ENCODE data around the gene C3orf49. TPM values are rescaled to one million over a fixed set of nuclear protein-coding genes. Genes with fewer than 3 reads are reported as not detected.

C3orf49 gene
- total RNA-seq, 1 experiment from 2014 or later: not detected

DNA sequence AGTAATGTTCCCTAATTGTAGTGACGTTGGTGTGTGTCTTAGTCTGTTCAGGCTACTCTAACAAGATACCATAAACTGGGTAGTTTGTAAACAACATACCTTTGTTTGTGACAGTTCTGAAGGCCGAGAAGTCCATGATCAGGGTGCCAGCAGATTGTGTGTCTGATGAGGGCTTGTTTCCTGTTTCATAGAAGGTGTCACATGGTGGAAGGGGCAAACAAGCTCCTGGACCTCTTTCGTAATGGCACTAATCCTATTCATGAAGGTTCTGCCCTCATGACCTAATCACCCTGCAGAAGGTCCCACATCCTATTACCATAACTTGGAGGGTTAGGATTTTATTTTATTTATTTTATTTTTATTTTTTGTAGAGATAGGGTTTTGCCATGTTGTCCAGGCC lies 55.7 kb downstream of the C3orf49 start:
- no TSS peak for BruUV-seq (replicated peaks)
- ChIA-PET POLR2A (no interaction called here), RAD21 (ENCODE audit: low non-redundant PET in 1 of 2, low total read pairs in 2 of 2, uncharacterized antibody in 2 of 2, unreplicated experiment in 2 of 2) (no interaction called here), CTCF (no interaction called here)
- Histone ChIP-seq H3K36me3 (ENCODE audit: control insufficient read depth in 1 of 2, insufficient read depth in 2 of 2, low read length in 2 of 2) (no peaks in the 10 kb centered on the region), H3K27me3 (ENCODE audit: insufficient read depth, low read length) (no peaks in the 10 kb centered on the region), H3K4me3 (replicated peaks in 1 of 2; ENCODE audit: low read depth in 1 of 2, low read length in 2 of 2) (no peak overlapping the region), H3K9ac (ENCODE audit: low read length) (no peak overlapping the region), H3K9me3 (ENCODE audit: control insufficient read depth in 1 of 2, insufficient read depth in 1 of 2, low read depth in 1 of 2, low read length in 2 of 2) (no peaks in the 10 kb centered on the region), H3K4me2 (ENCODE audit: low read length) (no peak overlapping the region), H3K9me2 (ENCODE audit: insufficient read depth) (no peaks in the 10 kb centered on the region), H4K20me1 (ENCODE audit: insufficient read depth) (peaks cover 5% of the 10 kb centered on the region; the same call in 1 of the 2 replicates), H2AFZ (ENCODE audit: low read depth, low read length, poor library complexity, severe bottlenecking) (no peak overlapping the region), H3K79me2 (ENCODE audit: insufficient read depth, low read length) (peaks cover 65% of the 10 kb centered on the region), H3K4me1 (ENCODE audit: control insufficient read depth in 1 of 2, insufficient read depth in 2 of 2, low read length in 2 of 2) (peaks cover 13 to 15% of the 10 kb centered on the region in 2 experiments), H3K27ac (ENCODE audit: low read depth, low read length) (no peak overlapping the region)
- no peak for TF ChIP-seq SIN3A (IDR thresholded peaks at IDR 0.05; ENCODE audit: low read depth)
- no peak for TF ChIP-seq EGR1 (IDR thresholded peaks at IDR 0.05; ENCODE audit: low read depth)
- no peak for TF ChIP-seq ZFX (IDR thresholded peaks at IDR 0.05)
- TF ChIP-seq, protein P1, sequence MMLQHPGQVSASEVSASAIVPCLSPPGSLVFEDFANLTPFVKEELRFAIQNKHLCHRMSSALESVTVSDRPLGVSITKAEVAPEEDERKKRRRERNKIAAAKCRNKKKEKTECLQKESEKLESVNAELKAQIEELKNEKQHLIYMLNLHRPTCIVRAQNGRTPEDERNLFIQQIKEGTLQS (IDR thresholded peaks at IDR 0.05): no peak
- TF ChIP-seq SRF (IDR thresholded peaks at IDR 0.05; ENCODE audit: low read depth): no peak
- TF ChIP-seq POLR2A (IDR thresholded peaks at IDR 0.05; ENCODE audit: borderline replicate concordance, extremely low read depth, insufficient read depth, insufficient read length): no peak
- no peak for TF ChIP-seq JUND (IDR thresholded peaks at IDR 0.05)
- no peak for TF ChIP-seq SP1 (IDR thresholded peaks at IDR 0.05; ENCODE audit: low read depth)
- no peak for TF ChIP-seq YY1 (IDR thresholded peaks at IDR 0.05; ENCODE audit: extremely low read depth, insufficient replicate concordance, low read depth, low read length)
- no peak for TF ChIP-seq CTCF (IDR thresholded peaks at IDR 0.05 in 2 of 3, conservative IDR thresholded peaks at IDR 0.05 in 1 of 3; ENCODE audit: borderline replicate concordance in 1 of 3, insufficient read depth in 1 of 3, low read depth in 2 of 3, low read length in 2 of 3)
- TF ChIP-seq CEBPB (IDR thresholded peaks at IDR 0.05; ENCODE audit: low read depth): no peak
- no peak for TF ChIP-seq EZH2 (IDR thresholded peaks at IDR 0.05)
- no peak for TF ChIP-seq ELF1 (IDR thresholded peaks at IDR 0.05; ENCODE audit: borderline replicate concordance, low read depth)
- no peak for TF ChIP-seq FOSL1 (IDR thresholded peaks at IDR 0.05; ENCODE audit: low read depth)
- no peak for TF ChIP-seq MAX (IDR thresholded peaks at IDR 0.05)
- TF ChIP-seq ZNF274 (IDR thresholded peaks at IDR 0.05; ENCODE audit: low read depth, low read length): no peak
- no peak for TF ChIP-seq REST (IDR thresholded peaks at IDR 0.05; ENCODE audit: low read depth)
- no peak for TF ChIP-seq TCF7L2 (IDR thresholded peaks at IDR 0.05; ENCODE audit: borderline replicate concordance, extremely low read depth, insufficient read depth, insufficient read length)
- intact Hi-C loops (cut with micrococcal nuclease): loop anchor here (5.0 kb wide), 1 partner anchor 33 kb away; no protein-coding TSS in a partner anchor
- DNase-seq (ENCODE audit: low read depth, low spot score) (no peak), ATAC-seq (no peak)
